HG03097 (cell line): ENCODE data around the gene ZNF638.

Experiments
- ATAC-seq: cut with Tn5 transposase; IDR thresholded peaks from one replicate; pipeline ENCODE4 v1.9.1; 2021; ENCODE audit not compliant: unreplicated experiment, low FRiP score

ZNF638 gene

GRCh38 chr2:71467180-71467815 lies 135.7 kb downstream of the ZNF638 start:
- no peak for ATAC-seq

DNA sequence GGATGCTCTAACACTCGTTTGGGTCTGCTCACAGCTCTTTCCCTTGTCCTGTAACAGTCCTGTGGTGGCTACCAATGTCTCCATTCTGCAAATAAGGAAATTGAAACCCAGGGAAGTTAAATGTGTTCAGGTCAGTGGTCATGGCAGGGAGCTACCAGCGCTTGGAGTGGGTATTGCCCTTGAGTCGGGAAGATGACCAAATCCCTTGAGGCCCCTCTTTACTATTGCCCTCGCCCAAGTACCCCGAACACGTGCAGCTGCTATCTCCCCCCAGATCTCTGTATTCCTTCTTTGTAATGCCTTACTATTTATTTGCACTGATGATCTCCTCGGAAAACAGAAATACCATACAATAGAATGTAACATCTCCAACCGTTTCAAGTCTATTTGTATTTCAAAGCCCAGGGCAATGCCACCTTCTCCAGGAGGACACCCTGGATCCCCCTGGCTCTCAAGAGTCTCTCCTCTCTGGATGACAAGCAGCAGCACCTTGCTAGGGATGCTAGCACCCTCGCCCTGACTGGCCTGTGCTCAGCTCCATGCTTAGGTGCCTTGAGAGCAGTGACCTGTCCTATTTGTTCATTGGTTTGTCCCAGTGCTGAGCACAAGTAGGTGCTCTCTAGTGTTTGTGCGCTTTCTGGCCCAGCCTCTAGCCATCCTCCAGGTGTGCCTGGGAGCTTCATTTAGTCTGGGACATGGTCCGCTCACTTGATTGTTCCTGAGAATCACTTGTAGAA lies 136.9 kb downstream of the ZNF638 start:
- no peak for ATAC-seq

- no peak for ATAC-seq
These were observed 138.1 kb downstream of the ZNF638 start for GRCh38 chr2:71469403-71470398.

DNA sequence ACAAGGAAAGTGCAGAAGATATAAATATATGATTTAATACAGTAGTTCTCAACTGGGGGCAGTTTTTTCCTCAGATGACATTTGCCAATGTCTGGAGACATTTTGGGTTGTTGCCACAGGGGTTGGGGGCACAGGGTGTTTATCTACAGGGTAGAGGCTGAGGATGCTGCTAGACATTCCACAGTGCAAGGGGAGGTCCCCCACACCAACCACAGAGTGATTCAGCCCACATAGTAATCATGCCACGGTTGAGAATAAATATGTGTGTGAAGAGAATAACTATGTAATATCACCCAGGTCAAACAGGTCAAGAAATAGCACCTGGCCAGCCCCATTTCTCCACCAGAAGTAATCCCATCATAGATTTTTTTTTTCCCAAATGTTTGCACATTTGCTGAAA lies 139.7 kb downstream of the ZNF638 start:
- ATAC-seq: no peak

- ATAC-seq: no peak
These were observed 140.4 kb downstream of the ZNF638 start for GRCh38 chr2:71472019-71472418.

DNA sequence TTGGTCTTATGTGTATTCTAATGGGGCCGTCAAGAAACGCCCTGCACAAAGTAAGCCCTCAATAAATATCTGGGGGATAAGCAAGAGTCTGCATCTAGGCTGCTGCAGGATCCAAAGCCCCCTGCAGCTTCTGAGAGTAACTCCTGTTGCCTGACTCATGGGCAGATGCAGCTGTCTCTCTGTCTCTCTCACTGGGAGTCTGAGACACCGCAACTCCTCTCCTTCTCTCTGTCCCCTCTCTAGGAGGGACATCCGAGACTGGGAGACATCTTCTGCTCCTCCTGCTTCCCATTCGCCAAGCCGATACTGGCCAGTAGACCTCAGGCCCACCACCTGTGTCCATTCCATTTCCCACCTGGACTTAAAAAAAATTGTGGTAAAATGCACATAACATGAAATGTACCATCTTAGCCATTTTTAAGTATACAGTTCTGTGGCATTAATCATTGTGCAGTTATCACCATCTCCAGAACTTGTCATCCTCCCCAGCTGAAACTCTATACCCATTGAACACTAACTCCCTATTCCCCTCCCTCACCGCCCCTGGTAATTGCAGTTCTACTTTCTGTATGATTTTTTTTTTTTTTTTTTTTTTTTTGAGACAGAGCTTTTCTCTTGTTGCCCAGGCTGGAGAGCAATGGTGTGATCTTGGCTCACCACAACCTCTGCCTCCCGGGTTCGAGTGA lies 141.9 kb downstream of the ZNF638 start:
- no peak for ATAC-seq

- no peak for ATAC-seq
These were observed 142.6 kb downstream of the ZNF638 start for GRCh38 chr2:71474116-71474743.

GRCh38 chr2:71474744-71475397 lies 143.3 kb downstream of the ZNF638 start:
- no peak for ATAC-seq

GRCh38 chr2:71476495-71476894 lies 144.9 kb downstream of the ZNF638 start:
- ATAC-seq: no peak

DNA sequence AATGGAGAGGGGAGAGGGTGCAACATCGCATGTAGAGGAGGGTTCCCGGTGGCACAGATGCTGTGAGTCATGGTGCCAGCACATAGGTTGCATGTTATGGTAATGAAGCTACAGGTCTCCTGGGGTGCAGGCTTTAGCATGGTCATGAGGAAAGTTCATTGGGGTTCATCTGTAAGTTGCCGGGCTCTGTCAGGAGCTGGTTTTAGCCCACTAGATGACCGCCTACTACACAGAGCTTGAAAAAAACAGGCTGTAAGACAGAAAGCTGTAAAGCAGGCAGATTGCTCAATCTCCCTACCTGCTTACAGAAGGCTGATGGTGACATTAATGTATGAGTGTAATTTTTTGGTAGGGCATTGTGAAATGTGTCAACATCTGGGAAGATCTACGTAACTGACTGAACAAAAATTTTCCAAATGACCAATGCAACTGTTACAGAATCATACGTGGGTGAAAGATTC lies 145.7 kb downstream of the ZNF638 start:
- no peak for ATAC-seq

DNA sequence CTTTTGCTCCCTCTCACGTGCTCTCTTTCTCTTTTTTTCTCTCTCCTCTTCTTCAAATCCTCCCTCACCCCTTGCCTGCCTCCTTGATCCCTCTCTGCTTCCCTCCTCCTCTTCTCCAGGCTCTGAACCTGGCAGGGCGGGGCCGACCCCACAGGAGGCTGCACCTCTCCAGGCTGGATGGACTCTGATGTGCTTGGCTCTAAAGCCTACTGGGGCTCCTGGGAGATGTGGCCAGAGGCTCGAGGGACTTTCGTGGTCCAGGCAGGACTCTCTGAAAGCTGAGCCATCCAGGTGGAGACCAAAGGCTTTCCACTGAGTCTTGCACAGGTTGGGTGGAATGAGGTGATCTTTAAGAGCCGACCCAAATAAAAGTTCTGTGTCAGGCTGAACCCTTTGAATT lies 147.2 kb downstream of the ZNF638 start:
- no peak for ATAC-seq

GRCh38 chr2:71479261-71479660 lies 147.7 kb downstream of the ZNF638 start:
- ATAC-seq: no peak

- no peak for ATAC-seq
These were observed 149.5 kb downstream of the ZNF638 start for GRCh38 chr2:71481111-71481510.

DNA sequence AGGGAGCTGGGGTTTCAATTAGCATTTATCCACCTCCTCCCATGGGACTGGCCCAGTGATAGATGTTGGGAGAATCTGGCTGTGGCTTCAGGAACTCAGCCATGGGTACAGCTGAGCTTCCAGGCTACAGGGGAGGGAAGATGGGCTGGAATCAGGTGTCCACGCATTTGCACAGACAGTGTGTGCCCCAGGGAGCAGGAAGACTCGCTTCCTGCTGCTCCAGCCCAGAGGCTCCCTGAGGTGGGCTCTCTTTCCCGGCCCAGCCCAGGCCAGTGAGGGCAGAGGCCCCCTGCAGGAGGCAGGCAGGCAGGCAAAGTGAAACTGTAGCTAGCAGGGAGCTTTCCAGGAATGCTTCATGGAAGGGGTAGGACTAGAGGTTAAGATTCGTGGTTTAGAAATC lies 150.5 kb downstream of the ZNF638 start:
- no peak for ATAC-seq

DNA sequence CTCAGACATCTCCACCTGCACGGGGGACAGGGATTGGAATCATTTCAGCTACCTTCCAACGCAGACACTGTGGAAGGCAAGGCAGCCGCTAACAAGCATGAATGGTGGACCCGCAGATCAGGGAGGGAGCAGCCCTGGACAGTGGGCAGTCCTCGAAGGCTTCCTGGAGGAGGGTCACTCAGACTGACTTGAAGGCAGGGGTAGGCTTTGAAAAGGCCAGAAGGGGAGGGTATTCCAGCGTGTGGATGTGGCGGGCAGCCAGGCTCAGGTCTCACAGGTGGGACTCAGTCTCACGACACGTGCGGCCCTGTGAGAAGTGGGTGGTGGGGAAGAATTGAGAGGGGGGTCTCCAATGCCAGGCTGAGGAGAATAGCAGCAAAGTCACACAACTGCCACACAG lies 151.7 kb downstream of the ZNF638 start:
- ATAC-seq: no peak

DNA sequence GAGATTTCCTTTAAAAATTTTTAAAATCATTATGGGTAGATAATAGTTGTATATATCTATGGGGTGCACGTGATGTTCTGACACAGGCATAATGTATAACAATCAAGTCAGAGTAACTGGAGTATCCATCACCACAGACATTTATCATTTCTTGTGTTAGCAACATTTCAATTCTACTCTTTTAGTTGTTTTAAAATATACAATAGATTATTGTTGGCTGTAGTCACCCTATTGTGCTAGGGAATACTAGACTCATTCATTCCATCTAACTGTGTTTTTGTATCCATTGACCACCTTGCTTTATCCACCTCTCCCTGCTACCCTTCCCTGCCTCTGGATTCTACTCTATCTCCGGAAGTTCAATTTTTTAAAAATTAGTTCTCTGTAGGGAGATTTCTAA lies 152.8 kb downstream of the ZNF638 start:
- no peak for ATAC-seq
